ENCODE measurements around the gene SPATA33.

SPATA33 gene

GRCh38 chr16:89716916-89717687, 59.5 kb downstream of the SPATA33 start:
- no peak for DNase-seq
- POLR2A ChIA-PET: no interaction called here

GRCh38 chr16:89717688-89718505, 60.3 kb downstream of the SPATA33 start:
- H3K36me3 ChIP-seq (ENCODE audit: control insufficient read depth in 4 of 4, insufficient read depth in 4 of 4, low read length in 3 of 4): peaks cover 0 to 25% (median 5%) of the 10 kb centered on the region in 4 experiments
- peak overlapping the region in 1 of 2 experiments; percentile 89 for H3K27ac ChIP-seq (ENCODE audit: insufficient read depth in 1 of 2, low read depth in 1 of 2, low read length in 2 of 2, poor library complexity in 1 of 2, severe bottlenecking in 2 of 2)
- no peak for DNase-seq
- no peak overlapping the region for H3K4me3 ChIP-seq (ENCODE audit: control insufficient read depth in 1 of 7, extremely low read depth in 1 of 7, insufficient read depth in 4 of 7, low read depth in 2 of 7, low read length in 6 of 7)
- H3K9me3 ChIP-seq (ENCODE audit: control extremely low read depth in 1 of 5, control insufficient read depth in 4 of 5, insufficient read depth in 2 of 5, low read depth in 1 of 5, low read length in 4 of 5): no peaks in the 10 kb centered on the region
- H3K27me3 ChIP-seq (replicated peaks in 2 of 5; ENCODE audit: control insufficient read depth in 4 of 5, insufficient read depth in 5 of 5, low read length in 4 of 5): no peaks in the 10 kb centered on the region
- ChIA-PET POLR2A (no interaction called here), CTCF (interaction anchor here (1.4 to 6.9 kb wide), 3 partner anchors 12 to 40 kb away, joined by 4 to 54 read pairs (median 8); no protein-coding TSS in a partner anchor)
- 93% methylated on average over 21 of the region's 24 CpGs for WGBS (ENCODE audit: insufficient coverage)
- peaks cover 3 to 38% (median 31%) of the 10 kb centered on the region in 4 experiments for H3K4me1 ChIP-seq (ENCODE audit: control extremely low read depth in 1 of 4, control insufficient read depth in 4 of 4, insufficient read depth in 4 of 4, low read length in 3 of 4)

More at GRCh38 chr16:89716916-89717687, 59.5 kb downstream of the SPATA33 start:
- no peaks in the 10 kb centered on the region for H3K27me3 ChIP-seq (replicated peaks in 2 of 5; ENCODE audit: control insufficient read depth in 4 of 5, insufficient read depth in 5 of 5, low read length in 4 of 5)
- peaks cover 3 to 38% (median 31%) of the 10 kb centered on the region in 4 experiments for H3K4me1 ChIP-seq (ENCODE audit: control extremely low read depth in 1 of 4, control insufficient read depth in 4 of 4, insufficient read depth in 4 of 4, low read length in 3 of 4)
- H3K9me3 ChIP-seq (ENCODE audit: control extremely low read depth in 1 of 5, control insufficient read depth in 4 of 5, insufficient read depth in 2 of 5, low read depth in 1 of 5, low read length in 4 of 5): no peaks in the 10 kb centered on the region
- no peak overlapping the region for H3K4me3 ChIP-seq (ENCODE audit: control insufficient read depth in 1 of 7, extremely low read depth in 1 of 7, insufficient read depth in 4 of 7, low read depth in 2 of 7, low read length in 6 of 7)
- CTCF ChIA-PET: interaction anchor here (1.4 to 6.9 kb wide), 4 partner anchors 11 to 41 kb away, joined by 4 to 54 read pairs (median 6); no protein-coding TSS in a partner anchor
- 91% methylated on average over 20 of the region's 29 CpGs for WGBS (ENCODE audit: insufficient coverage)
- no peak overlapping the region for H3K27ac ChIP-seq (ENCODE audit: insufficient read depth in 1 of 2, low read depth in 1 of 2, low read length in 2 of 2, poor library complexity in 1 of 2, severe bottlenecking in 2 of 2)
- peaks cover 0 to 22% (median 5%) of the 10 kb centered on the region in 4 experiments for H3K36me3 ChIP-seq (ENCODE audit: control insufficient read depth in 4 of 4, insufficient read depth in 4 of 4, low read length in 3 of 4)
